SK-N-SH (cell line): Measurements from ENCODE around the gene IL17REL. TPM values are rescaled to one million over a fixed set of nuclear protein-coding genes. Genes with fewer than 3 reads are reported as not detected.

Experiments used
- CHD2 ChIP-seq: fragments of 150-350 bp; IDR thresholded peaks from 2 replicates; pipeline ENCODE4 v1.6.1; 2018; ENCODE audit warnings: low read length; ENCODE audit not compliant: partially characterized antibody
- CTCF ChIP-seq: fragments of 200-600 bp; sonication (generic); IDR thresholded peaks from 2 replicates; pipeline ENCODE4 v1.6.1; 2017; ENCODE audit warnings: antibody characterized with exemption, mild to moderate bottlenecking, moderate library complexity
- ELF1 ChIP-seq: IDR thresholded peaks from 2 replicates; pipeline ENCODE4 v1.4.0; 2012
- FOSL2 ChIP-seq: IDR thresholded peaks from 2 replicates; pipeline ENCODE4 v1.4.0; 2012; ENCODE audit warnings: low read depth, mild to moderate bottlenecking, moderate library complexity, borderline replicate concordance
- FOXJ3 ChIP-seq: sonication (generic); formaldehyde crosslinking; IDR thresholded peaks from 2 replicates; pipeline ENCODE4 v1.5.1; 2020; ENCODE audit warnings: mild to moderate bottlenecking, missing genetic modification reagents
- FOXM1 ChIP-seq: IDR thresholded peaks from 2 replicates; pipeline ENCODE4 v1.4.0; 2012; ENCODE audit warnings: low read depth, mild to moderate bottlenecking
- GABPA ChIP-seq: IDR thresholded peaks from 2 replicates; pipeline ENCODE4 v1.4.0; 2012; ENCODE audit warnings: low read depth, mild to moderate bottlenecking
- GATA2 ChIP-seq: sonication (generic); formaldehyde crosslinking; IDR thresholded peaks from 2 replicates; pipeline ENCODE4 v1.5.0; 2020; ENCODE audit warnings: mild to moderate bottlenecking, missing genetic modification reagents
- MAX ChIP-seq: IDR thresholded peaks from 2 replicates; pipeline ENCODE4 v1.4.0; 2012; ENCODE audit warnings: low read depth
- MEF2A ChIP-seq: IDR thresholded peaks from 2 replicates; pipeline ENCODE4 v1.4.0; 2012; ENCODE audit warnings: low read depth, borderline replicate concordance
- MXI1 ChIP-seq: IDR thresholded peaks from 2 replicates; pipeline ENCODE4 v1.6.1; 2012; ENCODE audit warnings: mild to moderate bottlenecking, low read depth, low read length, improper control_type of control experiment
- NFIC ChIP-seq: IDR thresholded peaks from 2 replicates; pipeline ENCODE4 v1.4.0; 2012; ENCODE audit warnings: borderline replicate concordance
- NRF1 ChIP-seq: IDR thresholded peaks from 2 replicates; pipeline ENCODE4 v1.6.1; 2012; ENCODE audit warnings: low read depth, mild to moderate bottlenecking, low read length
- POLR2AphosphoS5 ChIP-seq: IDR thresholded peaks from 2 replicates; pipeline ENCODE4 v1.6.1; 2012; ENCODE audit warnings: low read depth, low read length
- RCOR1 ChIP-seq: fragments of 150-350 bp; IDR thresholded peaks from 2 replicates; pipeline ENCODE4 v1.6.1; 2017; ENCODE audit warnings: antibody characterized with exemption, low read length
- REST ChIP-seq: IDR thresholded peaks from 2 replicates; pipeline ENCODE4 v1.6.1; 2012; ENCODE audit warnings: mild to moderate bottlenecking, low read depth, low read length, moderate library complexity
- RXRA ChIP-seq: IDR thresholded peaks from 2 replicates; pipeline ENCODE4 v1.4.0; 2012; ENCODE audit warnings: low read depth, mild to moderate bottlenecking, borderline replicate concordance
- SIN3A ChIP-seq: IDR thresholded peaks from 2 replicates; pipeline ENCODE4 v1.6.1; 2012; ENCODE audit warnings: low read depth, mild to moderate bottlenecking, low read length, moderate library complexity, borderline replicate concordance
- SMC3 ChIP-seq: IDR thresholded peaks from 2 replicates; pipeline ENCODE4 v1.6.1; 2012; ENCODE audit warnings: low read depth, low read length, improper control_type of control experiment
- TCF12 ChIP-seq: IDR thresholded peaks from 2 replicates; pipeline ENCODE4 v1.4.0; 2012
- TEAD4 ChIP-seq: IDR thresholded peaks from 2 replicates; pipeline ENCODE4 v1.4.0; 2012; ENCODE audit warnings: mild to moderate bottlenecking, borderline replicate concordance; ENCODE audit not compliant: insufficient read depth
- polyA plus RNA-seq, 3 experiments: library from polyadenylated mRNA; depleted of rRNA; stranded (reverse); fragments of >200 nt; gene quantifications; 2 replicates each; pipeline ENCODE4 v1.2.3, GENCODE V29; 2012

IL17REL gene
- polyA plus RNA-seq, 1 of the 3 experiments (the other 2 are of a cell fraction) = not detected

- TF ChIP-seq FOSL2 (no peak), CTCF (no peak), NRF1 (peak; percentile 74), RXRA (no peak; the same call in 1 of the 2 replicates), MEF2A (no peak), ELF1 (no peak), POLR2AphosphoS5 (peak; percentile 72), TCF12 (no peak), NFIC (no peak), RCOR1 (peak; percentile 17; the same call in 1 of the 2 replicates), GATA2 (no peak), MAX (peak; percentile 61), SIN3A (no peak; the same call in 1 of the 2 replicates), FOXJ3 (CRISPR knock-in tag) (no peak), REST (no peak), TEAD4 (no peak), SMC3 (no peak), FOXM1 (peak; percentile 89), GABPA (no peak), MXI1 (peak; percentile 71; the same call in 1 of the 2 replicates), CHD2 (peak; percentile 84)
Measured at GRCh38 chr22:49960159-49961004, 52.2 kb downstream of the IL17REL start, which contains the start of gene PIM3 (continued).
